ENCODE measurements around the gene BID. TPM values are rescaled to one million over a fixed set of nuclear protein-coding genes. Genes with fewer than 3 reads are reported as not detected.
"Not testable (repeated sequence)": the region's sequence is repeated elsewhere in the genome, so short reads cannot be mapped to it uniquely, and the experiment has no call there.

BID gene
- total RNA-seq, 2 donors from 2014 or later: 9.8 to 19.0 TPM

DNA sequence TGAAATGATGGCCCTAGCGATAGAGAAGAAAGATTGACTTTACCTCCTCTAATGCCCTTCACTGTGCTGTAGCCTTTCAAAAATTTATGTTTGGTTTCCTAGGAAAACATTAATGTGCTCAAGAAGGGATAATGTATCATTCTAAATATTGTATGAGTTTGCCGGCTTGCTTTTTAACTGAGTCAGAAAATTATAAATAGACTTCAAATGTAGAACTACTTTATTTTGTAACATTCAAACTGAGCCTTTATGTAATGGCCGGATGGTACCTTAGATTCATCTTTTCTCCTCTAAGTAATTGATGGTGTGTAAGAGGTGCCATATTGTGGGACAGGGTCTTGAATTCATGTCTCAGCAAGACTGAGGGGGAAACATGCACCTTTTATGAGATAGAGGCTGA is 57.7 kb downstream of the BID start:
- no peaks in the 10 kb centered on the region for H3K9me3 Mint-ChIP-seq
- DNase-seq (ENCODE audit: low spot score in 2 of 2) (no peak), ATAC-seq (no peak)
- no peaks in the 10 kb centered on the region for H3K36me3 Mint-ChIP-seq
- H3K27ac Mint-ChIP-seq: peak overlapping the region in 1 of 2 donors; percentile 51

DNA sequence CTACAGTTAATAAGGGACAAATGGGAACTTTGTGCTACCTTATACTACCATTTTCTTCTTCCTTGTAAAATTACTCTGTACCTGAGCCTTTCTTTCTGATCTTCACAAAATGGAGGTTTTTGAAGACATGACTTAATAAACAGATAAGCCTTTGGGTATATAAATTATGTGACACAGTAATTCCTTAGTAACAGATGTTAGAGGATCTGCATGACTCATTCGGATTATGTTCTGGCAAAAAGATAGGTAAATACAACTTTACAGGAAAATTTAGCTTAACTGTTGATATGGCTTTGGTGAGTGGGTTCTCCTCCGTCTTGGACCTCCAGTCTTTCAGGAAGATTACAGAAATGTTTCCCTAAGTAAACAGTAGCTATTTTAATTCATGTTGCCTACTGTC is 61.8 kb downstream of the BID start:
- ATAC-seq: no peak
- Mint-ChIP-seq H3K27ac (no peak overlapping the region), H3K9me3 (no peaks in the 10 kb centered on the region), H3K36me3 (no peaks in the 10 kb centered on the region)
- DNase-seq (ENCODE audit: low spot score in 2 of 2): no peak

DNA sequence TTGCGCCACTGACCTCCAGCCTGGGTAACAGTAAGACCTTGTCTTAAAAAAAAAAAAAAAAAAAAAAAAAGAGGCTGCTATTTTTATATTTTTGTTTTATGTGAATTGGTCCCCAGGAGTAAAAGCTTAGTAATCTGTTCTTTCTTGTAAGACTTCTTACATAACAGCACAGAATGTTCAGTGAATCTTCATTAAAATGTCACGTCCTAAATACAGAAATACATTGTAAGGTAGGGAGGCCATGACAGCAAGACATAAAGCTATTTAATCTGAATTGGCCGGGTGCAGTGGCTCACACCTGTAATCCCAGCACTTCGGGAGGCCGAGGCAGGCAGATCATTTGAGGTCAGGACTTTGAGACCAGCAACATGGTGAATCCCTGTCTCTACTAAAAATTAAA is 64.2 kb downstream of the BID start:
- no peaks in the 10 kb centered on the region for H3K9me3 Mint-ChIP-seq
- ATAC-seq (no peak), DNase-seq (ENCODE audit: low spot score in 2 of 2) (no peak)
- no peaks in the 10 kb centered on the region for H3K36me3 Mint-ChIP-seq
- H3K27ac Mint-ChIP-seq: no peak overlapping the region

DNA sequence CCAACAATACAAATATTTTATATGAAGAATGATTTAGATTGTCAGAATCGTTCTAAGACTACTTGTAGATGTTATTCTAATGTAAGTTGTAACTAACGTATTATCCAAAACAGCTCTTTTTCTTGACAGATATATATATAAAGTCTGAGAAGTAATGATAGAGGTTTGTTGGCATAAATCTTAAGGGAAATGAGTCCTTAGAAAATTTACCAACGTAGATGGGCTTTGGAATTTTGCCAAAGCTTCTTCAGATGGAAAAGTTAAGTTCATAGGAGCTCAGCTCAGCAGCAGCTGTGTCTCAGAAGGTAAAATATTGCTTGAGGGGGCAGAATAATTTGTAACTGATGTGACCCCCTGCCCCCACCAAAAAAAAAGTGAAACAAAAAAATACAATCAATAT is 66.7 kb downstream of the BID start:
- Mint-ChIP-seq H3K36me3 (peaks cover 0 to 9% of the 10 kb centered on the region in 2 donors), H3K27ac (no peak overlapping the region), H3K9me3 (no peaks in the 10 kb centered on the region)
- ATAC-seq (no peak), DNase-seq (ENCODE audit: low spot score in 2 of 2) (no peak)

DNA sequence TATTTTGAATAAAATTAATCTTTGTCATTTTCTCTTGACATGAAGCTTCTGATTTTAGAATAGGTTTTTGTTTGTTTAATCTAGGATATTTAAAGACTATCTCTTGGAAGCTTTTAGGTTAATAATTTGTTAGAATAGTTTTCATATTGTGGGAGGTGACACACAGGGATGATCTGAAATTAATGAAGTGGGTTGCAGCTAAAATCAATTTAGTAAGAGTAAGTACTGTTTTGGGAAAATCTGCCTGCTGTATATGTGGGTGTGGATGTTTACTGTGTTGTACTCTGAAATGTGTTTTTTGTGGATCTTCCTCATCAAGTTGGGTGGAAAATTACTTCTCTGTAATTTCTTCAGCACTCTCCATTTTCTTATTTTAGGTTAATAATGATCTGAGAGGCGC is 67.3 kb downstream of the BID start:
- H3K27ac Mint-ChIP-seq: peak overlapping the region in 1 of 2 donors; percentile 89
- ATAC-seq: no peak

DNA sequence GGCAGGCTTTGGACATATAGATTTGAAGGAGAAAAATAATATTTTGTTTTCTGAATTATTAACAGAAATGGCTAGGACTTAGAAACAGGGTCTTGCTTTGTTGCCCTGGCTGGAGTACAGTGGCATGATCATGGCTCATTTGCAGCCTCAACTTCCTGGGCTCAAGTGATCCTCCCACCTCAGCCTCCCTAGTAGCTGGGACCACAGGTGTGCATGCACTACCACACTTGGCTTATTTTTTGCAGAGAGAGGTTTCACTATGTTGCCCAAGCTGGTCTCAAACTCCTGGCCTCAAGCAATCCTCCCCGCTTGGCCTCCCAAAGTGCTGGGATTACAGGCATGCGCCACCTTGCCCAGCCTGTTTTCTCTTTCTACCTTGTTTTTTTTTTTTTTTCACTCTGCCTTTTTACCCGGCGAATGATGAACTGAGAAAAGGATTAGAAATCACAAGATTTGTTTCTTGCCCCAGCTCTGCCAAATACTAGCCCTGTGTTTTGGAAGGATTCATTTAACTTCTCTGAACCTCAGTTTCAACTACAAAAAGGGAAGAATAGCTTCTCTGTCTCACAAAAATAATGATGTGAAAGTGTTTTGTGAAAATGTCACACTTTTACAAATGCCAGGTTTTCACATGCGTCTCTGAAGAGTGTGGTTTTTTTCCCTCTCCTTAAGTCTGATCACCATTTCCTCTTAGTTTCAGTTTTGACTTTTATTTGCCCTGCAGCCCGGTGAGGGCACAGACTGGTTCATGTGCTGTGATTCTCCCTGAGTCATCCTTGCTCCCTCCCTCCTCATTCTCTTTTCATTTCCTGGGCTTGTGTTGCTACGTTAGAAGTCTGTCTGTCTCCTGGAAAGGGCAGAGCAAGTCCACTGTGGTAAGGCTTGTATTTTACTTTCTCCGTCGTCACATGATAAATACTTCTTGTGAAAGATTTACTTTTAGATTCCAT is 68.0 kb downstream of the BID start:
- ATAC-seq (peak; percentile 97 to 99), DNase-seq (ENCODE audit: low spot score in 2 of 2) (peak; percentile 35 to 57)
- H3K36me3 Mint-ChIP-seq: peaks cover 0 to 9% of the 10 kb centered on the region in 2 donors
- peak overlapping the region; percentile 86 to 89 for H3K27ac Mint-ChIP-seq
- no peaks in the 10 kb centered on the region for H3K9me3 Mint-ChIP-seq

More for the DNA sequence above, 67.3 kb downstream of the BID start:
- peaks cover 0 to 9% of the 10 kb centered on the region in 2 donors for H3K36me3 Mint-ChIP-seq
- H3K9me3 Mint-ChIP-seq: no peaks in the 10 kb centered on the region
- no peak for DNase-seq (ENCODE audit: low spot score in 2 of 2)

DNA sequence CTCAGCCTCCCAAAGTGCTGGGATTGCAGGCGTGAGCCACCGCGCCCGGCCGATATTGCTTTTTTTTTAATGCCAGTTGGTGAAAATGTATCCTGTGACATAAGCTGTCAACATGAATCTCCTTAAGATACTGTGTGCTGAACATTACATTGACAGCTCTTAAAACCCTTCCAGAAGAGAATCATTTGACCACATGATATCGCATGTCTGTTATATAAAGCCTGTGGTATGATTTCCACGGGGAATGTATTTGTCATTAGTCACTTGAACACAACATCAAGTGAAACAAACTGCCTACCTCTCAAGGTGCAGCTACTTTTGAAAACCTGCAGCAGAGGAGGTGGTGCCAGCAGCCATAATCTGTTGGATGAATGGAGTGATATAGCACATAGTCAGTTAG is 68.7 kb downstream of the BID start:
- peak overlapping the region in 1 of 2 donors; percentile 89 for H3K27ac Mint-ChIP-seq

DNA sequence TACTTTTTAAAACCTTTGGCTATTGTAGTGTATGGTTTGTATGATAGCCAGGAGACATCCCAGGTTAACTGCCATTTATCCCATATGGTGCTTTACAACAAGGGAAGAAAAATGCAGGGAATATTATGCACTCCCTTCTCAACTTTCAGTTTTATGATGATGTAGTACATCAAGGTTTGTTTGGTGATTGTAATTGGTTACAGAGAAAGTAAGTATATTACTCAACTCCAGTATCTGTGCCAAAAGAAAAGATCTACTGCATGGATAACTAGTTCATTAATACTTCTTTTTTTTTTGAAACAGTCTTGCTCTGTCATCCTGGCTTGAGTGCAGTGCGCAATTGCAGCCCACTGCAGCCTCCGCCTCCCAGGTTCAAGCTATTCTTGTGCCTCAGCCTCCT is 70.5 kb downstream of the BID start:
- no peak for ATAC-seq
- no peaks in the 10 kb centered on the region for H3K9me3 Mint-ChIP-seq
- no peak for DNase-seq (ENCODE audit: low spot score in 2 of 2)
- H3K36me3 Mint-ChIP-seq: peaks cover 3 to 9% of the 10 kb centered on the region in 2 donors
- no peak overlapping the region for H3K27ac Mint-ChIP-seq

More for the DNA sequence above, 68.7 kb downstream of the BID start:
- DNase-seq (ENCODE audit: low spot score in 2 of 2) (no peak), ATAC-seq (no peak)
- H3K36me3 Mint-ChIP-seq: peaks cover 0 to 9% of the 10 kb centered on the region in 2 donors
- H3K9me3 Mint-ChIP-seq: no peaks in the 10 kb centered on the region

DNA sequence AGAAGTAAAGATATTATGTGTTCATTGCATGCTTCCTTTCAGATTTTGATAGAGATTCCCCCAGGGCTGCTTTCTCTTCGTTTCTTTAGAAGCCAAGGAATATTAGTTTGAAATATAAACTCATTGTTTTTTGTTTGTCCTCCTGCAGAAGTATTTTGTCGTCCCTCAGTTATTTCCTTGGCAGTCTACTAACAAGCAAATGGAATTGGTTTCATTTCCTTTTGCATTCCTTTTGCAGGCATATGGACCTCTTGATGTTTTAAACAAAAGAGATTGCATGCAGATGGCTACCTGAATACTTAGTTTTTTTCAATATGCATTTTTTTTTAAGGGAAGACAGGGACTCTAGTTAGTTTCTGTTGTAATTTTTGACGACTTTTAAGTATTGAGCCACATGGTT is 73.5 kb downstream of the BID start:
- no peak for ATAC-seq
- H3K9me3 Mint-ChIP-seq: no peaks in the 10 kb centered on the region

DNA sequence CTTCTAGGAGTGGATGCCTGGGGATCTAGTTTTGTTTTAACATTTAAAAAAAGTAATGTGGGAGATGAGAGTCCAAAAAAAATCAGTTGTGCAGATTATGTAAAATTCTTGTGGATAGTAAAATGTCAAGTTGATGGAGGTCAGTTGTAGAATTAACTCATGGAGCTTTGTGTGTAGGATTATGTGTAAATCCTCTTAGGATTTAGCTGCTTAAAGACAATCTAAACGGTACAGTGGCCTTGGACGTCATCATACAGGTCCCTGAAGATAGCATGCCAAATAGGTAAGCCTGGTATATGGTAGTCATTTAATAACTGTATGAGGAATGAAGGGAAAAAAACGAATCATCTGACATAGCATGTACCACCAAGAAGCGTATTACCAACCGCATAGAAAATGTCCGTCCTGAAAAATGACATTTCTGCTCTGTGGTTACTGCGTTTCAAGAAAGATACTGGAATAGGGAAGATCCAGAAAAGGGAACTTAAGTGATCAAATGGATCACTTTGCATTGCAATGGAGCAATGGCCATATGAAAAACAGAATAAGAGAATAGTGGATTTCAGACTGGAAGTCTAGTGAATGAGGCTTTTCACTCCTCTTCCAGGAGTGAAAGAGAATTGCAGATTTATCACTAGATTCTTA is 74.5 kb downstream of the BID start:
- no peak overlapping the region for H3K27ac Mint-ChIP-seq
- DNase-seq (ENCODE audit: low spot score in 2 of 2) (no peak), ATAC-seq (no peak)
- peaks cover 4 to 11% of the 10 kb centered on the region in 2 donors for H3K36me3 Mint-ChIP-seq
- H3K9me3 Mint-ChIP-seq: no peaks in the 10 kb centered on the region

More for the DNA sequence above, 73.5 kb downstream of the BID start:
- DNase-seq (ENCODE audit: low spot score in 2 of 2): no peak
- Mint-ChIP-seq H3K27ac (no peak overlapping the region), H3K36me3 (peaks cover 4 to 9% of the 10 kb centered on the region in 2 donors)

DNA sequence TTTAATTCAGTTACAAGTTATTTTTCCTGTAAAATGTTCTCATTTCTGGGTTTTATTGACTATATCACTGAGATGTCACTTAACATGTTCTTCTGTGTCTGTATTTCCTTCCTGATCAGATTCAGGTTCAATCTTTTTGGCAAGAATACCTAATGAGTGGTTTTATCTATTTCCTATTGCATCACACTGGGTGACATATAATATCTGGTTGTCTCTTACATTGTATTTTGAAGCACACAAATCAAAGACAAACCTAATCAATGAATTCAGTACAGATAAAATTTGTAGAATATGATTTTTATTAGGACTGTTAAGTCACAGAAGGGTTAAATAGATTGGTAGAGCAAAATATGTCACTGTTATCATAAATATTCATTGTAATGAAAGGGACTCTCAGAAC is 75.3 kb downstream of the BID start:
- no peak for ATAC-seq
- Mint-ChIP-seq H3K9me3 (no peaks in the 10 kb centered on the region), H3K36me3 (peaks cover 4 to 8% of the 10 kb centered on the region in 2 donors), H3K27ac (peak overlapping the region in 1 of 2 donors; percentile 65)
- no peak for DNase-seq (ENCODE audit: low spot score in 2 of 2)

DNA sequence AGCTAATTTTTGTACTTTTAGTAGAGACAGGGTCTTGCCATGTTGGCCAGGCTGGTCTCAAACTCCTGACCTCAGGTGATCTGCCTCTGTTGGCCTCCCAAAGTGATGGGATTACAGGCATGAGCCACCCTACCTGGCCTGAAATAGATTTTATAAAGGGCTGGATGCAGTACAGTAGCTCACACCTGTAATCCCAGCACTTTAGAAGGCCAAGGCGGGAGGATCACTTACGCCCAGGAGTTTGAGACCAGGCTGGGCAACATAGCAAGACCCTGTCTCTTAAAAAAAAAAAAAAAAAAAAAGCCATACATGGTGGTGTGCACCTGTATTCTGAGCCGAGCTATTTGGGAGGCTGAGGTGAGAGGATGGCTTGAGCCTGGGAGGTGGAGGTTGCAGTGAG is 76.0 kb downstream of the BID start:
- not testable (repeated sequence) for DNase-seq (ENCODE audit: low spot score in 2 of 2); H3K36me3 Mint-ChIP-seq; ATAC-seq; H3K9me3 Mint-ChIP-seq; H3K27ac Mint-ChIP-seq

DNA sequence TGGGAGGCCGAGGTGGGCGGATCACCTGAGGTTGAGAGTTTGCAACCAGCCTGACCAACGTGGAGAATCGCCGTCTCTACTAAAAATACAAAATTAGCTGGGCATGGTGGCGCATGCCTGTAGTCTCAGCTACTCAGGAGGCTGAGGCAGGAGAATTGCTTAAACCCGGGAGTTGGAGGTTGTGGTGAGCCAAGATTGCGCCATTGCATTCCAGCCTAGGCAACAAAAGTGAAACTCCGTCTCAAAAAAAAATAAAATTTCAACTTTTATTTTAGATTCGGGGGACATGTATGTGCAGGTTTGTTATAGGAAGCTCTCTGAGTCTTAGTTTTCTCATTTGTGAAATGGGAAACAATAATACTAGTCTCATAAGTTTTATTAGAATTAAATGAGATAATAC is 77.1 kb downstream of the BID start:
- not testable (repeated sequence) for H3K27ac Mint-ChIP-seq; H3K36me3 Mint-ChIP-seq; ATAC-seq; DNase-seq (ENCODE audit: low spot score in 2 of 2); H3K9me3 Mint-ChIP-seq

DNA sequence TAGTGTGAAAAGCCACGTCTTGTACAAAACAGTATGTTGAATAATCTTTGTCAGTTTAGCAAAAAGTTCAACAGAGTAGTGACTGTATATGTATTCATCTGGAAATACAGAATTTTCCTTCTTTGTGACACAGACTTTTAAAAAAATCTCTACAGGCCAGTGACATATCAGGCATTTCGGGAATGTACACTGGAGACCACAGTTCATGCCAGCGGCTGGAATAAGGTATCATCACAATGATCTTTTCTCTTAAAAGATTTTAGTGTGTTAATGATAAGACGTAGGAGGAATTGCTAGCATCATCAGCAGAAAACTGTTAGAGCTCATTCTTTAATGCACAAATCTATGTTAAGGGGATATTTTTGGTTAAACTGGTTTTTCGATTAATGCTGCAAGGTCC is 78.3 kb downstream of the BID start:
- no peak for ATAC-seq
- no peak for DNase-seq (ENCODE audit: low spot score in 2 of 2)
- Mint-ChIP-seq H3K9me3 (no peaks in the 10 kb centered on the region), H3K36me3 (peaks cover 4 to 6% of the 10 kb centered on the region in 2 donors), H3K27ac (no peak overlapping the region)

DNA sequence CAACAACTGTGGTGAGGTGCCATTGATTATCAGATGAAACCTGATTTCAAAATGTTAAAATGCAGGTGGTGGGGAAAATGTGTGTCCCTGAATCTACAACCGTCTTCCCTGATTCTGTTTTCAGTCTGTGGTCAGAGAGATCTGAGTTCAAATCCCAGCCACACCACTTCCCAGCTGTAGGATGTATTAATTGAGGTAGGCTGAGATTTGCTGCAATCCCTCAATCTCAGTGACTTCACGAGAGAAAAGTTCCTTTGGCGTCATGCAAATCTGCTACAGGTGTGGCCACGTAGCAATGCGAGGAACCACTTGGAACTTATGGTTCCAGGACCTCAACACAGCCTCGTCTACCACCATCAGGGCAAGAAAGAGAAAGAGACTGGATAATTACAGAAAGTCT is 79.5 kb downstream of the BID start:
- no peaks in the 10 kb centered on the region for H3K9me3 Mint-ChIP-seq
- no peak for ATAC-seq
- H3K36me3 Mint-ChIP-seq: peaks cover 4 to 6% of the 10 kb centered on the region in 2 donors
- no peak for DNase-seq (ENCODE audit: low spot score in 2 of 2)
- H3K27ac Mint-ChIP-seq: no peak overlapping the region

DNA sequence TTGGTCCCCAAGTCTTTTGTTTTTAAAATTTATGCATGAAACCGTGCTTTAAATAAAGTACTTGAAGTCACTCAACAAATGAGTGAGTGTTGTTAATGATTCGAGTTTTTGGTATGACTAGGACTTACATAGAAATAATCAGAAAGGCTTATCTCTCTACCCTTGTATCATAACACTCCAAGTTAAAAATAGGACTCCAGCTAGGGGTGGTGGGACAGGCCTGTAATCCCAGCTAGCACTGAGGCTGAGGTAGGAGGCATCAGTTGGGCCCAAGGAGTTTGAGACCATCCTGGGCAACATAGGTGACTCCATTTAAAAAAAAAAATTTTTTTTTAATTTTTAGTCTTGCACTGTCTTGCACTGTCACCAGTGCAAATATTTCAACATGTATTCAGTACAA is 80.1 kb downstream of the BID start:
- Mint-ChIP-seq H3K36me3 (peaks cover 4 to 6% of the 10 kb centered on the region in 2 donors), H3K9me3 (no peaks in the 10 kb centered on the region)
- peak in 1 of 2 donors; percentile 30 for ATAC-seq

DNA sequence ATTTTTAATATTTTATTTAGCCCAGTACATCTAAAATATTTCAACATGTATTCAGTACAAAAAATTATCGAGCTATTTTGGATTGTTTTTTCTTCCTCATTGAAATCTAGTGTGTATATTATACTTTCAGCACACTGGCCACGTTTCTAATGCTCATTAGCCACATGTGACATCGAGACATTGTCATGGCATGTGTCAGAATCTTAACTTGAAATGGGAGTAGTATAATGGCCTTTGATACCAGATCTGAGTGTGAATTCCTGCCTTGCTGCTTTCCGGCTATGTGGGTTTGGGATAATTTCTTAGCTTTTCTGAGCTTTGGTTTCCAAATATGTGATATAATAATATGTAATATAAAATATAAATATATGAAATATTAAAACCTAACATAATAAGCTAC is 81.4 kb downstream of the BID start:
- ATAC-seq: no peak

More for the DNA sequence above, 80.1 kb downstream of the BID start:
- H3K27ac Mint-ChIP-seq: no peak overlapping the region
- DNase-seq (ENCODE audit: low spot score in 2 of 2): no peak

More for the DNA sequence above, 81.4 kb downstream of the BID start:
- Mint-ChIP-seq H3K36me3 (peaks cover 0 to 6% of the 10 kb centered on the region in 2 donors), H3K27ac (no peak overlapping the region), H3K9me3 (no peaks in the 10 kb centered on the region)
- no peak for DNase-seq (ENCODE audit: low spot score in 2 of 2)

Measured in activated naive CD4-positive, alpha-beta T cell treated with anti-CD3 and anti-CD28 coated beads, Interleukin-2, amount 50 U/mL, for 72 hours (primary cell).